ENCODE results near the gene ZFP90.
"Not testable (repeated sequence)": the region's sequence is repeated elsewhere in the genome, so short reads cannot be mapped to it uniquely, and the experiment has no call there.

ZFP90 gene

GRCh38 chr16:68538880-68539701 is at the start of gene ZFP90:
Gene ZFP90 (plus strand): TSS chr16:68539291. CDS start chr16:68539793, 502 bp downstream.
- in situ Hi-C loops (cut with MboI; ENCODE audit: low sequenced_read_pairs): no loop called here

GRCh38 chr16:68490358-68490757 is 48.7 kb upstream of the ZFP90 start:
- in situ Hi-C loops (cut with MboI; ENCODE audit: low sequenced_read_pairs): no loop called here

- in situ Hi-C loops (cut with MboI; ENCODE audit: low sequenced_read_pairs): no loop called here
These were observed 48.1 kb upstream of the ZFP90 start for GRCh38 chr16:68490829-68491575.

GRCh38 chr16:68491576-68491950 is 47.5 kb upstream of the ZFP90 start:
- in situ Hi-C loops (cut with MboI; ENCODE audit: low sequenced_read_pairs): no loop called here

- in situ Hi-C loops (cut with MboI; ENCODE audit: low sequenced_read_pairs): no loop called here
These were observed 46.9 kb upstream of the ZFP90 start for GRCh38 chr16:68492151-68492542.

- in situ Hi-C loops (cut with MboI; ENCODE audit: low sequenced_read_pairs): no loop called here
These were observed 46.3 kb upstream of the ZFP90 start for GRCh38 chr16:68492543-68493411.

GRCh38 chr16:68493412-68494070 is 45.5 kb upstream of the ZFP90 start:
- in situ Hi-C loops (cut with MboI; ENCODE audit: low sequenced_read_pairs): no loop called here

- in situ Hi-C loops (cut with MboI; ENCODE audit: low sequenced_read_pairs): not testable (repeated sequence)
These were observed 44.8 kb upstream of the ZFP90 start for GRCh38 chr16:68494261-68494660.

GRCh38 chr16:68496689-68497088 is 42.4 kb upstream of the ZFP90 start:
- in situ Hi-C loops (cut with MboI; ENCODE audit: low sequenced_read_pairs): no loop called here

- in situ Hi-C loops (cut with MboI; ENCODE audit: low sequenced_read_pairs): no loop called here
These were observed 40.1 kb upstream of the ZFP90 start for GRCh38 chr16:68499006-68499405.

GRCh38 chr16:68503334-68503733 is 35.8 kb upstream of the ZFP90 start:
- in situ Hi-C loops (cut with MboI; ENCODE audit: low sequenced_read_pairs): no loop called here

- in situ Hi-C loops (cut with MboI; ENCODE audit: low sequenced_read_pairs): no loop called here
These were observed 35.0 kb upstream of the ZFP90 start for GRCh38 chr16:68504066-68504465.

- in situ Hi-C loops (cut with MboI; ENCODE audit: low sequenced_read_pairs): no loop called here
These were observed 32.6 kb upstream of the ZFP90 start for GRCh38 chr16:68506331-68507053.

- in situ Hi-C loops (cut with MboI; ENCODE audit: low sequenced_read_pairs): no loop called here
These were observed 31.1 kb upstream of the ZFP90 start for GRCh38 chr16:68508013-68508412.

- in situ Hi-C loops (cut with MboI; ENCODE audit: low sequenced_read_pairs): no loop called here
These were observed 30.4 kb upstream of the ZFP90 start for GRCh38 chr16:68508641-68509240.

- in situ Hi-C loops (cut with MboI; ENCODE audit: low sequenced_read_pairs): no loop called here
These were observed 29.7 kb upstream of the ZFP90 start for GRCh38 chr16:68509381-68509780.

GRCh38 chr16:68510775-68511174 is 28.3 kb upstream of the ZFP90 start:
- in situ Hi-C loops (cut with MboI; ENCODE audit: low sequenced_read_pairs): no loop called here

- in situ Hi-C loops (cut with MboI; ENCODE audit: low sequenced_read_pairs): no loop called here
These were observed 26.9 kb upstream of the ZFP90 start for GRCh38 chr16:68512183-68512582.

- in situ Hi-C loops (cut with MboI; ENCODE audit: low sequenced_read_pairs): no loop called here
These were observed 26.3 kb upstream of the ZFP90 start for GRCh38 chr16:68512742-68513141.

GRCh38 chr16:68514511-68514910 is 24.6 kb upstream of the ZFP90 start:
- in situ Hi-C loops (cut with MboI; ENCODE audit: low sequenced_read_pairs): no loop called here

Data from hTERT RPE-1 (cell line).